GM21390 (cell line): ENCODE data around the gene NDUFAF8.

Experiments
- ATAC-seq: cut with Tn5 transposase; IDR thresholded peaks from one replicate; pipeline ENCODE4 v1.9.1; 2021; ENCODE audit not compliant: unreplicated experiment

Gene NDUFAF8

GRCh38 chr17:81288715-81289114, 49.6 kb downstream of the NDUFAF8 start:
- no peak for ATAC-seq

DNA sequence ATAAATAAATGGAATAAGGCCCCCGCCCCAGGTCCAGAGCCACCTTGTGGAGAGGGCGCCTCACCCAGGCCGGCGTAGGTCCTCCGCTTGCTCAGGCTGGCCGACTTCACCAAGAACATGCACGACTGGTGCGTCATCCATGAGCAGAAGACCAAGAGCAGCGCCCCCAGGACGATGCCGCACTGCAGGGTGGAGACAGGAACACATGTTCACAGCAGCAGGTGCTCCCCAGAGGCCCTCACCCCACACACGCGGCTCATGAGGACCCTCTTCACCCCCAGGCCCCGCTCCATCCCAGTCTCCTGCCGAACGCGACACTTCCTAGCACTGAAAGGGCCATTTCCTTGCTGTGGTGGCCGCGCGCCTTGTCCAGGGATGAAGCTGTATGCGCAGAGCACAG, 50.5 kb downstream of the NDUFAF8 start:
- no peak for ATAC-seq

- no peak for ATAC-seq
These were observed 51.1 kb downstream of the NDUFAF8 start for GRCh38 chr17:81290230-81290629.
